ENCODE data around the gene ARRB1. TPM values are rescaled to one million over a fixed set of nuclear protein-coding genes. Genes with fewer than 3 reads are reported as not detected.
A peak's percentile ranks its signal among the peaks of the same experiment; 100 is the strongest.

ARRB1 gene
- total RNA-seq, 1 donor from 2014 or later = 187 TPM

- no peak overlapping the region for H3K4me3 ChIP-seq
- H3K9me3 ChIP-seq = no peaks in the 10 kb centered on the region
- peaks cover 11% of the 10 kb centered on the region for H3K4me1 ChIP-seq
- TF ChIP-seq, protein P1, sequence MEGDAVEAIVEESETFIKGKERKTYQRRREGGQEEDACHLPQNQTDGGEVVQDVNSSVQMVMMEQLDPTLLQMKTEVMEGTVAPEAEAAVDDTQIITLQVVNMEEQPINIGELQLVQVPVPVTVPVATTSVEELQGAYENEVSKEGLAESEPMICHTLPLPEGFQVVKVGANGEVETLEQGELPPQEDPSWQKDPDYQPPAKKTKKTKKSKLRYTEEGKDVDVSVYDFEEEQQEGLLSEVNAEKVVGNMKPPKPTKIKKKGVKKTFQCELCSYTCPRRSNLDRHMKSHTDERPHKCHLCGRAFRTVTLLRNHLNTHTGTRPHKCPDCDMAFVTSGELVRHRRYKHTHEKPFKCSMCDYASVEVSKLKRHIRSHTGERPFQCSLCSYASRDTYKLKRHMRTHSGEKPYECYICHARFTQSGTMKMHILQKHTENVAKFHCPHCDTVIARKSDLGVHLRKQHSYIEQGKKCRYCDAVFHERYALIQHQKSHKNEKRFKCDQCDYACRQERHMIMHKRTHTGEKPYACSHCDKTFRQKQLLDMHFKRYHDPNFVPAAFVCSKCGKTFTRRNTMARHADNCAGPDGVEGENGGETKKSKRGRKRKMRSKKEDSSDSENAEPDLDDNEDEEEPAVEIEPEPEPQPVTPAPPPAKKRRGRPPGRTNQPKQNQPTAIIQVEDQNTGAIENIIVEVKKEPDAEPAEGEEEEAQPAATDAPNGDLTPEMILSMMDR (IDR thresholded peaks at IDR 0.05) = no peak
- H3K36me3 ChIP-seq = no peaks in the 10 kb centered on the region
- H3K27me3 ChIP-seq (ENCODE audit: low read depth) = peaks cover 52% of the 10 kb centered on the region
- H3K27ac ChIP-seq = no peak overlapping the region
- DNase-seq (no peak), ATAC-seq (no peak)
- intact Hi-C loops (cut with DNase I) = no loop called here
Measured at GRCh38 chr11:75242722-75243600, 108.5 kb downstream of the ARRB1 start.

- H3K4me1 ChIP-seq = peaks cover 11% of the 10 kb centered on the region
- intact Hi-C loops (cut with DNase I) = no loop called here
- peaks cover 58% of the 10 kb centered on the region for H3K27me3 ChIP-seq (ENCODE audit: low read depth)
- peak overlapping the region; percentile 43 for H3K4me3 ChIP-seq
- no peak overlapping the region for H3K27ac ChIP-seq
- TF ChIP-seq, protein P1 (IDR thresholded peaks at IDR 0.05) = no peak
- no peaks in the 10 kb centered on the region for H3K9me3 ChIP-seq
- peak in 1 of 2 donors; percentile 2 for ATAC-seq
- no peaks in the 10 kb centered on the region for H3K36me3 ChIP-seq
- DNase-seq = no peak
Measured at GRCh38 chr11:75241906-75242644, 109.4 kb downstream of the ARRB1 start.

DNA sequence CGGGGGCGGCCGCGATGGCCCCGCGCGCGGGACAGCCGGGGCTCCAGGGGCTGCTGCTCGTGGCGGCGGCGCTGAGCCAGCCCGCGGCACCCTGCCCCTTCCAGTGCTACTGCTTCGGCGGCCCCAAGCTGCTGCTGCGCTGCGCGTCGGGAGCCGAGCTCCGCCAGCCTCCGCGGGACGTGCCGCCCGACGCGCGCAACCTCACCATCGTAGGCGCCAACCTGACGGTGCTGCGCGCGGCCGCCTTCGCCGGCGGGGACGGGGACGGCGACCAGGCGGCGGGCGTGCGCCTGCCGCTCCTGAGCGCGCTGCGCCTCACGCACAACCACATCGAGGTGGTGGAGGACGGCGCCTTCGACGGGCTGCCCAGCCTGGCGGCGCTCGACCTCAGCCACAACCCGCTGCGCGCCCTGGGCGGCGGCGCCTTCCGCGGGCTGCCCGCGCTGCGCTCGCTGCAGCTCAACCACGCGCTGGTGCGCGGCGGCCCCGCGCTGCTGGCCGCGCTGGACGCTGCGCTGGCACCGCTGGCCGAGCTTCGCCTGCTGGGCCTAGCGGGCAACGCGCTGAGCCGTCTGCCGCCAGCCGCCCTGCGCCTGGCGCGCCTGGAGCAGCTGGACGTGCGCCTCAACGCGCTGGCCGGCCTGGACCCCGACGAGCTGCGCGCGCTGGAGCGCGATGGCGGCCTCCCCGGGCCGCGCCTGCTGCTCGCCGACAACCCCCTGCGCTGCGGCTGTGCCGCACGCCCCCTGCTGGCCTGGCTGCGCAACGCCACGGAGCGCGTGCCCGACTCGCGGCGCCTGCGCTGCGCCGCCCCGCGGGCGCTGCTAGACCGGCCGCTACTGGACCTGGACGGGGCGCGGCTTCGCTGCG is 110.2 kb downstream of the ARRB1 start:
- no peak overlapping the region for H3K27ac ChIP-seq
- peaks cover 62% of the 10 kb centered on the region for H3K27me3 ChIP-seq (ENCODE audit: low read depth)
- H3K36me3 ChIP-seq = no peaks in the 10 kb centered on the region
- DNase-seq (peak; percentile 89), ATAC-seq (peak; percentile 96 to 98)
- TF ChIP-seq, protein P1 (IDR thresholded peaks at IDR 0.05) = peak; percentile 81
- peak overlapping the region; percentile 43 for H3K4me3 ChIP-seq
- intact Hi-C loops (cut with DNase I) = no loop called here
- no peaks in the 10 kb centered on the region for H3K9me3 ChIP-seq
- H3K4me1 ChIP-seq = peaks cover 11% of the 10 kb centered on the region

DNA sequence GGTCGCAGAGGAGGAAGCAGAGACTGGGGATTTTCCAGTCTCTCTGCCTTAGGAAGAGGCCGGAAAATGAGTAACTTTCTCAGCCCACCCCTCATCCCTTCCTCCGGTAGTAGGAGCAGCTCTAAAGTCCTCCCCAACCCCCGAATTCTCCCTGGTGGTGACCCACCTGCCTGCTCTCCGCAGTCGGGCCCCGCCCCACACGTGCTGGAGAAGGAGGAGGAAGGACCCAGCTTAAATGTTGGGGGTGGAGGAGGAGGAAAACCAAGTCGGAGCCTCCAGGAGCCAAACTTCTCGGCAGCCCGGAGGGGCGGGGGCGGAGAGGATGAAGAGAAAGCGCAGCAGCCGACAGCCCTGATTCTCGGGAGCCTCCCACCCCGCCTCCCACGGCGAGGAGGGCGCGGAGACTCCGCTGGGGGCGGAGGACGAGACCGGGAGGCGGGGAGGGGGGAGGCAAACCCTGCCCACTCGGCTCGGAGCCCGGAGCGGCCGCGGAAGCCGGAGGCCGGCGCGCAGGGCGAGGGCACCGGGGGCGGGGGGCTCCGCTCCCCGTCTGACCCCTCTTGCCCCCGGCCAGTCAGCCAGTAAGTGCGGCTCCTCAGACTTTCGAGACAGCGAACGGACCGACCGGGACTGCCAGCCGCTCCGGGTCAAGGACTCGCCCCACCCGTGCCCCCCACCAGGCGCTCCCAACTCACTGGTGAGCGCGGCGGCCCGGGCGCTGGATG is 111.0 kb downstream of the ARRB1 start, which contains the start of gene TPBGL:
Gene TPBGL (plus strand): TSS at position 464 of the 725 bp plus-strand sequence. CDS start 276 bp downstream, outside the sequence.
- peak within 1 kb of the TSS; percentile 43 for H3K4me3 ChIP-seq
- TF ChIP-seq, protein P1 (IDR thresholded peaks at IDR 0.05) = no peak
- peaks cover 62% of the 10 kb centered on the region for H3K27me3 ChIP-seq (ENCODE audit: low read depth)
- intact Hi-C loops (cut with DNase I) = no loop called here
- H3K4me1 ChIP-seq = peaks cover 11% of the 10 kb centered on the region
- no peaks in the 10 kb centered on the region for H3K36me3 ChIP-seq
- no peak within 1 kb of the TSS for H3K27ac ChIP-seq
- no peaks in the 10 kb centered on the region for H3K9me3 ChIP-seq
- DNase-seq = no peak
- no peak for ATAC-seq

Measured in lower lobe of right lung (tissue), 2 donors.